Small intestine (tissue), 7 donors: Measurements from ENCODE around the gene EPDR1. TPM values are rescaled to one million over a fixed set of nuclear protein-coding genes. Genes with fewer than 3 reads are reported as not detected.

ENCODE experiments used
- DNase-seq, 2 donors: peaks; one replicate each; pipeline versions ENCODE4 v3.0.0 to v3.0.0-alpha.2; 2013
- FAIRE-seq: peaks from 2 replicates; lab custom pipeline; 2012; peaks lifted over from hg19 to GRCh38; lab: Jason Lieb, UNC
- H3K27ac ChIP-seq, 3 donors: one replicate each; pipeline ENCODE4 v1.5.1; 2013; ENCODE audit warnings: low read length in 2 of 3, mild to moderate bottlenecking in 2 of 3, control low read depth in 1 of 3, inconsistent platforms in 1 of 3, low read depth in 1 of 3, moderate library complexity in 1 of 3
- H3K27me3 ChIP-seq, 3 donors: one replicate each; pipeline ENCODE4 v1.6.1; 2013; ENCODE audit warnings: low read length in 3 of 3, inconsistent platforms in 1 of 3; ENCODE audit not compliant: control insufficient read depth in 3 of 3, insufficient read depth in 3 of 3
- H3K36me3 ChIP-seq, 3 donors: one replicate each; pipeline ENCODE4 v1.6.1; 2013; ENCODE audit warnings: low read length in 3 of 3, inconsistent platforms in 1 of 3, low read depth in 1 of 3, mild to moderate bottlenecking in 1 of 3, moderate library complexity in 1 of 3; ENCODE audit not compliant: control insufficient read depth in 3 of 3, insufficient read depth in 2 of 3
- H3K4me1 ChIP-seq, 3 donors: one replicate each; pipeline ENCODE4 v1.6.1; 2013; ENCODE audit warnings: low read length in 2 of 3, inconsistent platforms in 1 of 3, low read depth in 1 of 3, mild to moderate bottlenecking in 1 of 3, moderate library complexity in 1 of 3; ENCODE audit not compliant: control insufficient read depth in 3 of 3, insufficient read depth in 2 of 3
- H3K4me3 ChIP-seq, 3 donors: one replicate each; pipeline ENCODE4 v1.5.1; 2013; ENCODE audit warnings: low read length in 3 of 3, control low read depth in 1 of 3, inconsistent platforms in 1 of 3, low read depth in 1 of 3, mild to moderate bottlenecking in 1 of 3, moderate library complexity in 1 of 3
- H3K9me3 ChIP-seq, 2 donors: one replicate each; pipeline ENCODE4 v1.6.1; 2013; ENCODE audit warnings: low read depth in 1 of 2, low read length in 1 of 2; ENCODE audit not compliant: control insufficient read depth in 2 of 2, insufficient read depth in 1 of 2
- WGBS, 3 donors: extraction: QIAGEN DNeasy Blood & Tissue Kit; methylation state at CpG; one replicate each; pipeline ENCODE4 v1.1.7; 2013; 5-methylcytosine and 5-hydroxymethylcytosine counted together
- polyA plus RNA-seq, 4 donors: library from polyadenylated mRNA; stranded (reverse) in 3 of 4; unstranded in 1 of 4; fragments of 200-250 nt in 3 of 4; fragments of 120-200 nt in 1 of 4; gene quantifications; one replicate each; pipeline versions ENCODE4 v1.2.1 to v1.2.3, GENCODE V29; 2013
- donor health status: healthy with polysubstance abuse.
- donor health status: control.
- donor health status: control.
- donor health status: Bipolar disorder and iron deficiency.
- donor health status: healthy.

EPDR1 gene
- polyA plus RNA-seq, 4 donors: 6.4 to 20.3 (median 11.1) TPM

- H3K27me3 ChIP-seq: peaks cover 0 to 37% (median 0%) of the 10 kb centered on the region in 3 donors
- no peaks in the 10 kb centered on the region for H3K36me3 ChIP-seq
- DNase-seq (no peak), FAIRE-seq (no peak)
- peaks cover 0 to 5% of the 10 kb centered on the region in 2 donors for H3K9me3 ChIP-seq
- H3K4me1 ChIP-seq: peaks cover 0 to 5% (median 3%) of the 10 kb centered on the region in 3 donors
- whole genome bisulfite sequencing, 3 donors: 26 to 61% (median 44%) methylated on average over 4 of the region's 4 CpGs
- peak overlapping the region in 1 of 3 donors; percentile 42 for H3K4me3 ChIP-seq
- H3K27ac ChIP-seq: no peak overlapping the region
Measured at GRCh38 chr7:37921876-37922275, 1.4 kb downstream of the EPDR1 start.

GRCh38 chr7:37923996-37924395 is 3.6 kb downstream of the EPDR1 start:
- H3K4me3 ChIP-seq: no peak overlapping the region
- DNase-seq: no peak
- peaks cover 0 to 5% of the 10 kb centered on the region in 2 donors for H3K9me3 ChIP-seq
- H3K27me3 ChIP-seq: peaks cover 0 to 26% (median 0%) of the 10 kb centered on the region in 3 donors
- FAIRE-seq: no peak
- WGBS, 3 donors: 71 to 83% (median 79%) methylated on average over 1 of the region's 1 CpG
- H3K27ac ChIP-seq: no peak overlapping the region
- H3K4me1 ChIP-seq: peaks cover 0 to 7% (median 3%) of the 10 kb centered on the region in 3 donors
- no peaks in the 10 kb centered on the region for H3K36me3 ChIP-seq

- Histone ChIP-seq H3K4me1 (peaks cover 0 to 7% (median 3%) of the 10 kb centered on the region in 3 donors), H3K27ac (no peak overlapping the region), H3K36me3 (no peaks in the 10 kb centered on the region), H3K27me3 (peaks cover 0 to 21% (median 0%) of the 10 kb centered on the region in 3 donors), H3K4me3 (no peak overlapping the region), H3K9me3 (peaks cover 0 to 5% of the 10 kb centered on the region in 2 donors)
- DNase-seq (no peak), FAIRE-seq (no peak)
- 79 to 90% (median 86%) methylated on average over 3 of the region's 3 CpGs for WGBS, 3 donors
Measured at GRCh38 chr7:37924491-37925041, 4.1 kb downstream of the EPDR1 start.

GRCh38 chr7:37925620-37926019 is 5.2 kb downstream of the EPDR1 start:
- Histone ChIP-seq H3K9me3 (peaks cover 0 to 5% of the 10 kb centered on the region in 2 donors), H3K27ac (no peak overlapping the region), H3K27me3 (peaks cover 0 to 11% (median 0%) of the 10 kb centered on the region in 3 donors), H3K4me3 (no peak overlapping the region), H3K36me3 (peaks cover 0 to 2% (median 0%) of the 10 kb centered on the region in 3 donors), H3K4me1 (peaks cover 0 to 4% (median 3%) of the 10 kb centered on the region in 3 donors)
- DNase-seq (no peak), FAIRE-seq (no peak)
- 89 to 100% (median 96%) methylated on average over 1 of the region's 1 CpG for WGBS, 3 donors

GRCh38 chr7:37927773-37928444 is 7.5 kb downstream of the EPDR1 start:
- 86 to 94% (median 86%) methylated on average over 2 of the region's 2 CpGs for WGBS, 3 donors
- DNase-seq: no peak
- Histone ChIP-seq H3K9me3 (peaks cover 0 to 5% of the 10 kb centered on the region in 2 donors), H3K4me3 (no peak overlapping the region), H3K36me3 (peaks cover 0 to 2% (median 0%) of the 10 kb centered on the region in 3 donors), H3K27me3 (no peaks in the 10 kb centered on the region), H3K27ac (no peak overlapping the region), H3K4me1 (peaks cover 0 to 4% (median 0%) of the 10 kb centered on the region in 3 donors)
- FAIRE-seq: no peak

- Histone ChIP-seq H3K27me3 (no peaks in the 10 kb centered on the region), H3K36me3 (peaks cover 0 to 2% (median 0%) of the 10 kb centered on the region in 3 donors), H3K4me1 (peaks cover 0 to 4% (median 0%) of the 10 kb centered on the region in 3 donors), H3K9me3 (peaks cover 0 to 5% of the 10 kb centered on the region in 2 donors), H3K27ac (no peak overlapping the region), H3K4me3 (no peak overlapping the region)
- WGBS, 3 donors: 35 to 85% (median 52%) methylated on average over 4 of the region's 4 CpGs
- FAIRE-seq (no peak), DNase-seq (peak in 1 of 2 donors; percentile 22)
Measured at GRCh38 chr7:37928878-37929277, 8.4 kb downstream of the EPDR1 start.

GRCh38 chr7:37930226-37930948 is 9.9 kb downstream of the EPDR1 start:
- DNase-seq: no peak
- no peak overlapping the region for H3K27ac ChIP-seq
- H3K9me3 ChIP-seq: peaks cover 0 to 5% of the 10 kb centered on the region in 2 donors
- FAIRE-seq: no peak
- peaks cover 0 to 2% (median 0%) of the 10 kb centered on the region in 3 donors for H3K36me3 ChIP-seq
- H3K4me3 ChIP-seq: no peak overlapping the region
- no peaks in the 10 kb centered on the region for H3K27me3 ChIP-seq
- H3K4me1 ChIP-seq: peaks cover 0 to 4% (median 0%) of the 10 kb centered on the region in 3 donors
- WGBS, 3 donors: 81 to 86% (median 84%) methylated on average over 5 of the region's 5 CpGs

- FAIRE-seq: no peak
- no peak for DNase-seq
- H3K27me3 ChIP-seq: no peaks in the 10 kb centered on the region
- WGBS, 3 donors: 79 to 87% (median 84%) methylated on average over 2 of the region's 2 CpGs
- no peaks in the 10 kb centered on the region for H3K9me3 ChIP-seq
- peaks cover 0 to 4% (median 0%) of the 10 kb centered on the region in 3 donors for H3K4me1 ChIP-seq
- H3K27ac ChIP-seq: no peak overlapping the region
- H3K36me3 ChIP-seq: peaks cover 0 to 2% (median 0%) of the 10 kb centered on the region in 3 donors
- H3K4me3 ChIP-seq: no peak overlapping the region
Measured at GRCh38 chr7:37932543-37932942, 12.1 kb downstream of the EPDR1 start.
